ENCODE measurements around the gene B3GALT6.
"Not testable (repeated sequence)": the region's sequence is repeated elsewhere in the genome, so short reads cannot be mapped to it uniquely, and the experiment has no call there.

Gene B3GALT6

GRCh38 chr1:1232208-1232795, at the start of gene B3GALT6:
Gene B3GALT6, plus strand, starts transcription at chr1:1232237. Its CDS starts 42 bp downstream, at chr1:1232279.
- no peak for DNase-seq

GRCh38 chr1:1182491-1183220, 49.4 kb upstream of the B3GALT6 start:
- DNase-seq, result no peak

GRCh38 chr1:1183221-1183747, 48.8 kb upstream of the B3GALT6 start:
- DNase-seq, result no peak

GRCh38 chr1:1183833-1184775, 47.9 kb upstream of the B3GALT6 start:
- no peak for DNase-seq

- no peak for DNase-seq
Observed at GRCh38 chr1:1185101-1185765, 46.8 kb upstream of the B3GALT6 start.

- DNase-seq, result no peak
Observed at GRCh38 chr1:1187938-1188337, 44.1 kb upstream of the B3GALT6 start.

GRCh38 chr1:1189111-1189510, 42.9 kb upstream of the B3GALT6 start:
- no peak for DNase-seq

- DNase-seq, result no peak
Observed at GRCh38 chr1:1191734-1192133, 40.3 kb upstream of the B3GALT6 start.

GRCh38 chr1:1194723-1195122, 37.3 kb upstream of the B3GALT6 start:
- DNase-seq, result no peak

- not testable (repeated sequence) for DNase-seq
Observed at GRCh38 chr1:1195726-1196125, 36.3 kb upstream of the B3GALT6 start.

- DNase-seq, result no peak
Observed at GRCh38 chr1:1196431-1197187, 35.4 kb upstream of the B3GALT6 start.

- DNase-seq, result no peak
Observed at GRCh38 chr1:1197188-1197500, 34.9 kb upstream of the B3GALT6 start.

- DNase-seq, result no peak
Observed at GRCh38 chr1:1197551-1198422, 34.2 kb upstream of the B3GALT6 start.

- DNase-seq, result no peak
Observed at GRCh38 chr1:1198423-1199140, 33.5 kb upstream of the B3GALT6 start.

GRCh38 chr1:1199141-1199960, 32.7 kb upstream of the B3GALT6 start:
- no peak for DNase-seq

- no peak for DNase-seq
Observed at GRCh38 chr1:1199961-1200875, 31.8 kb upstream of the B3GALT6 start.

GRCh38 chr1:1200876-1201810, 30.9 kb upstream of the B3GALT6 start:
- DNase-seq, result no peak
